Fibroblast of pulmonary artery (primary cell): ENCODE data around the gene SPDYE4.
A peak's percentile ranks its signal among the peaks of the same experiment; 100 is the strongest.

Experiments used
- DNase-seq: peaks from one replicate; pipeline ENCODE4 v3.0.0-alpha.2; 2010; ENCODE audit warnings: low read depth
- H3K4me3 ChIP-seq: replicated peaks from 2 replicates; pipeline ENCODE4 v1.5.1; 2011; ENCODE audit warnings: low read depth, mild to moderate bottlenecking, control low read depth, low read length, moderate library complexity
- CTCF ChIP-seq: IDR thresholded peaks from 2 replicates; pipeline ENCODE4 v1.5.1; 2011; ENCODE audit warnings: mild to moderate bottlenecking, control low read depth, low read length, inconsistent platforms; ENCODE audit errors: missing control alignments

The SPDYE4 gene

DNA sequence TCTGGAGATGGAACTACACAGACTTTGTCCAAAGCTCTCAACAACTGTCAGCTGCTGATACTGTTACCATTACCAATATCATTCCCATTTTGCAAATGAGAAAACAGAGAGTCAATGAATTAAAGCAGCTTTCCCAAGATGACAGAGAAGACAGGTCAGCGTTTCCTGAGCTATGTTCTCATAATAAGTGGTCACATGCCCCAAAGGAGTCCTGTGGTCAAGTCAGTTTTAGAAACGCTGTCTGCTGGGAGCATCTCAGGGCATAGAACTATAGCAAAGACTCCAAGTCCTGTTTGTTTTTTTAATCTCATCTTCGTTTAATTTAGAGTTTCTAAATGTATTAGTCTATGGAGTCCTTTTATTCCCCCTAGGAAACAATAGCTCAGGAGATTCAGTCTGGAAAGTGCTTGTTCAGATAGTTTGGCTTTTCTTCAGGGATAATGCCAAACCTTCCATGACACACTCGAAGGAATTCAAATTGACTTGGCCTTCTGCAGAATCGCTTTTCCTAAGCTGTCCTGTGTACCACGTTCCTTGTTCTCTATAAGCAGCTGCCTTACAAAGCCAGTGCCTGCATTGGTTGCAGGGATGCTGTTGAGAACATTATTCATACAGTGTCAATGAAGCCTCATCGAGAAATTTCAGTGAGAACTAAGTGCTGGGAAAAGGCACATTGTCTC, 25.8 kb downstream of the SPDYE4 start:
- no peak for TF ChIP-seq CTCF
- H3K4me3 ChIP-seq = no peak overlapping the region
- no peak for DNase-seq

DNA sequence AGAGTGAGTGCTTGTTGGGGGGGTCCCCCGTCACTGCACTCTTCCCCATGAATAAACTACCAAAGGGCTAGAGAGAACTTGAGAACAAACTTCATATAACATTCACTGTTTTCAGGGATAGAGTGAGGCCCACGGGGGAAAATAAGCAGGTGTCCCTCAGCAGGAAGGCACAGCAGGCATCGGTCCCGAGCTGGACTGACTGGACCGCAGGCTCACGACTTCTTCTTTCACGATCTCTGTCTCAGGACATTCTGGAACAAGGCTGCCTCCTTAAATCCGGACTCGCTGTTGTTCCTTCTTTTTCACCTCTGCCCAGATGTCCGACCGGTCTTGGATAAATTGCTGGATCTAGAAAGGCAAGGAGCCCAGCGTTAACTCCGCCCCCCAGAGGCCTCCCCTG, 28.5 kb downstream of the SPDYE4 start:
- no peak for TF ChIP-seq CTCF
- DNase-seq = no peak
- H3K4me3 ChIP-seq = no peak overlapping the region

GRCh38 chr17:8729421-8729820, 28.9 kb downstream of the SPDYE4 start:
- no peak for TF ChIP-seq CTCF
- no peak for DNase-seq

GRCh38 chr17:8728971-8729370, 29.4 kb downstream of the SPDYE4 start:
- no peak overlapping the region for H3K4me3 ChIP-seq
- no peak for DNase-seq
- TF ChIP-seq CTCF = no peak

More at GRCh38 chr17:8729421-8729820, 28.9 kb downstream of the SPDYE4 start:
- no peak overlapping the region for H3K4me3 ChIP-seq

DNA sequence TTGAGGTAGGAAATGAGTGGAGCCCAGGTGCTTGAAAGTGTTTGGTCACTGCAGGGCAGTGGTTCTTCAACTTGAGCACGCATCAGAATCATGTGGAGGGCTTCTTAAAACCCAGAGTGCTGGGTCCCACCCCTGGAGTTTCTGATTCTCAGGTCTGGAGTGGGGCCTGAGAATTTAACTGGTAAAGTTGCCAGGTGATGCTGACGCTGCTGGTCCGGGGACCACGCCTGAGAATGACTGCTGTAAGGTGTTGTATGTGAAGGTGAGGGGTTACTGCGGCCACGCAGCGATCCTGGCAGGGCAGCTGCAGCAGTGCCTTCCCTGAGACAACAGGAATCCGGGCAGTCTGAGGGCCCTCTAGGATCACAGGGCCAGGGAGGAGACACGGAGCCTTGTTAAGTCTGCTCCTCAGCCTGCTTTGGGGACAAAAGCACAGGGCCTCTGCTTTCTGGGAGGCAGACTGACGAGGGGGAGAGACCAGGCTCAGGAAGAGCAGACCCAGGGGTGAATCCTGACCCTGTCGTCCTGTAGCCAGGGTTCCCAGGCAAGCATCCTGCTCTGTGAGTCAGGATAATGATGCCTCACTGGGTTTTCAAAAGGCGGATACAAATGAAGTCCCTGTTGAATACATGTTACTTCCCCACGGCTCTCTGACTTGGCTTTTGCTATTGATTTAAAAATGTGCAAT, 30.0 kb downstream of the SPDYE4 start:
- no peak overlapping the region for H3K4me3 ChIP-seq
- no peak for DNase-seq
- no peak for TF ChIP-seq CTCF

DNA sequence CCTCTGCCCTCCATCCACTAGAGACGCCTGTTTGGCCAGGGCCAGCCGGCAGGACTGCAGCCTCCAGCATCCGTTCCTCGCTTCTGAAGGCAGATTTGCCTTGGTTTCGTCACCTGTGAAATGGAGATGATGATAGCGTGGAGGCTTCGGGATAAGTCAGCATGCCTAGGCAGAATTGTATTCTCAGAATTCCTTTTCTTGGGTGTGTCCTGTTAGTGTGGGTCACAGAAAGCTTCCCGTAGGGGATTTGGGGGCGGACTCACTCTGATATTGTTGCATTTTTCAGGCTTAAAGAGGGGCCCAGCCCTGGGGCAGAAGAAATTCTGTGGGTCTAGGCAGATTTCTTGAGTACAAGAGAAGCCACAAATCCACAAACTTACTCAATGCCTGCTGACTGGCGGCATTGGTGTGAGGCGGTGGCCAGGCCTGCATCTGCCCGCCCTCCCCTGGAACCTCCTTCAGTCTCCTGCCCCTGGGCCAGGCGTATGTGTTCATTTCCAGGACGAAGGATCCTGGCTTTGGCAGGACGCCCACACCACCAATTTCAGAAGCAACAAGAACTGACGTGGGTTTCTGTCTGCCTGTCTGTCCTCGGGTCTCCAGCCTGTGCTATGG, 31.3 kb downstream of the SPDYE4 start:
- peak; percentile 40 for DNase-seq
- no peak for TF ChIP-seq CTCF

More for the DNA sequence above, 31.3 kb downstream of the SPDYE4 start:
- no peak overlapping the region for H3K4me3 ChIP-seq
